Liver (tissue), 2 donors: ENCODE results near the gene CLK4.

Experiments used
- CTCF ChIP-seq: fragments of 150-350 bp; IDR thresholded peaks from 2 replicates; pipeline ENCODE4 v1.5.1; 2017; ENCODE audit warnings: improper control_type of control experiment, low read depth, low read length; ENCODE audit not compliant: missing input control
- REST ChIP-seq: IDR thresholded peaks from 2 replicates; pipeline ENCODE4 v1.6.1; 2016; ENCODE audit warnings: antibody characterized with exemption, mild to moderate bottlenecking
- donor health status: healthy.

GRCh38 chr5:178595750-178596149 lies 31.1 kb downstream of the CLK4 start:
- TF ChIP-seq CTCF (no peak), REST (no peak)
